Astrocyte of the spinal cord (primary cell): Measurements from ENCODE around the gene ARHGAP45.
A peak's percentile ranks its signal among the peaks of the same experiment; 100 is the strongest.

Source experiments
- DNase-seq: peaks from one replicate; pipeline ENCODE4 v3.0.0; 2011; ENCODE audit warnings: low read depth, low spot score
- H3K4me3 ChIP-seq: 2 replicates; pipeline ENCODE4 v1.5.1; 2011; ENCODE audit warnings: low read depth, mild to moderate bottlenecking, low read length, moderate library complexity
- in situ Hi-C: cut with HindIII; loops from 2 replicates; pipeline ENCODE4 v1.10.0; 2017; ENCODE audit warnings: low sequenced_read_pairs
- TF ChIP-seq, protein P1 (sequence below): IDR thresholded peaks from 2 replicates; pipeline ENCODE4 v1.5.1; 2012; ENCODE audit warnings: low read depth, mild to moderate bottlenecking, low read length, inconsistent platforms

Gene ARHGAP45

DNA sequence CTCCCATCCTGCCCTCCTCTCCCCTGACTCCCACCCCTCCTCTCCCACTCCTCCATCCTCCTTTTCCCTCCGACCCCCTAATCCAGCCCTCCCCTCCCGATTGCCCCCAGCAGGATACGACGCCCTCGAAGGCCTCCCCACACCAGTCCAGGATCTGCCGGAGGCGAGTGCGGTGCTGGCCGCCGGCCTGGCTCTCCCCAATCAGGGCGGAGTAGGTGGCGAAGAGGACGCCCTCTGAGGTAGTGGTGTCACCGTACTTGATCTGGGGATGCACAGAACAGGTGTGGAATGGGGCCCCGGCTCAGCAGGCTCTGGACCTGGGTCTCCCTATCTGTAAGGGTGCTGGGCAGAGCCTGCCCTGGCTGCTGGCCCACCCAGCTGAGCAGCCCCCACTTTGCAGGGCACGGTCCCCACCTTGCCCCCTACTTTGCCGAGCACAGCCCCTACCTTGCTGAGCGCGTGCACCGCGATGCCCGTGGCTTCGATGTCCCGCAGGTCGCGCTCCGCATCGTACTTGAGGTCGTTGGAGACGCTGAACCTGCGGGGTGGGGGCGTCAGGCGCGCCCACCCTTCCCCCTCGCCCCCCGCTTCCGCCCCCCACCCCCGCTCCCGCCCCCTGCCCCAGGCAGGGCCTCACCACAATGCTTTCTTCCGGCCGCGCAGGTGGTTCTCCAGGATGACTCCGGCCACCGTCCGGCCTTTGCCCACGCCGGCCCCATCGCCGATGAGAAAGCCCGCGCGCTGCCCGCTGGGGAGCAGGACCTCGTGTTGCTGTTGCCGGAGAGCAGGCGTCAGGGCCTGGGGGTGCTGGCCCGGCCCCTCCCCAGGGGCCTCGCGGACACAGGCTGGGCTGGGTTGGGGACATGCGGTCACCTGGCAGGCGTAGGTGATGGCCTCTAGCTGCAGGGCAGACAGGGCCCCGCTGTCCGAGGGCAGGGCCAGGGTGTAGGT is 55.3 kb downstream of the ARHGAP45 start:
- TF ChIP-seq, protein P1, sequence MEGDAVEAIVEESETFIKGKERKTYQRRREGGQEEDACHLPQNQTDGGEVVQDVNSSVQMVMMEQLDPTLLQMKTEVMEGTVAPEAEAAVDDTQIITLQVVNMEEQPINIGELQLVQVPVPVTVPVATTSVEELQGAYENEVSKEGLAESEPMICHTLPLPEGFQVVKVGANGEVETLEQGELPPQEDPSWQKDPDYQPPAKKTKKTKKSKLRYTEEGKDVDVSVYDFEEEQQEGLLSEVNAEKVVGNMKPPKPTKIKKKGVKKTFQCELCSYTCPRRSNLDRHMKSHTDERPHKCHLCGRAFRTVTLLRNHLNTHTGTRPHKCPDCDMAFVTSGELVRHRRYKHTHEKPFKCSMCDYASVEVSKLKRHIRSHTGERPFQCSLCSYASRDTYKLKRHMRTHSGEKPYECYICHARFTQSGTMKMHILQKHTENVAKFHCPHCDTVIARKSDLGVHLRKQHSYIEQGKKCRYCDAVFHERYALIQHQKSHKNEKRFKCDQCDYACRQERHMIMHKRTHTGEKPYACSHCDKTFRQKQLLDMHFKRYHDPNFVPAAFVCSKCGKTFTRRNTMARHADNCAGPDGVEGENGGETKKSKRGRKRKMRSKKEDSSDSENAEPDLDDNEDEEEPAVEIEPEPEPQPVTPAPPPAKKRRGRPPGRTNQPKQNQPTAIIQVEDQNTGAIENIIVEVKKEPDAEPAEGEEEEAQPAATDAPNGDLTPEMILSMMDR: no peak
- no peak overlapping the region for H3K4me3 ChIP-seq
- in situ Hi-C loops: no loop called here
- no peak for DNase-seq

DNA sequence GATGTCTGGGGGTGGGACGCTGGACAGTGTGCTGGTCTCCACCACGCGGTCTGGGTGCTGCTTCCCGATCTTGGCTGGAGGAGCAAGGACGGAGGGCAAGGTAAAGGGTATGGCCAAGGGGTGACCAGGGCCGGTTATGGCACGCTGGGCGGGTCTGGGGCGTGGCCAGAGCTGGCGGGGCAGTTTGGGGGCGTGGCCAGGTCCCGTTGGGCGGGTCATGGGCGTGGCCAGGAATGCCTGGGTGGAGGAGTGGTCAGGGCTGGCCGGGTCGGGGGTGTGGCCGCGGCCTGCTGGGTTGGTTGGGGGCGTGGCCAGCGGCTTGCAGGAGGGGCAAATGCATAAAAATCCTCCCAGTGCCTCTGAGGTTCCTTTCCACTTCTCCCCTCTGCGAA is 56.0 kb downstream of the ARHGAP45 start:
- in situ Hi-C loops: no loop called here
- DNase-seq: peak; percentile 74
- TF ChIP-seq, protein P1: no peak
- no peak overlapping the region for H3K4me3 ChIP-seq

DNA sequence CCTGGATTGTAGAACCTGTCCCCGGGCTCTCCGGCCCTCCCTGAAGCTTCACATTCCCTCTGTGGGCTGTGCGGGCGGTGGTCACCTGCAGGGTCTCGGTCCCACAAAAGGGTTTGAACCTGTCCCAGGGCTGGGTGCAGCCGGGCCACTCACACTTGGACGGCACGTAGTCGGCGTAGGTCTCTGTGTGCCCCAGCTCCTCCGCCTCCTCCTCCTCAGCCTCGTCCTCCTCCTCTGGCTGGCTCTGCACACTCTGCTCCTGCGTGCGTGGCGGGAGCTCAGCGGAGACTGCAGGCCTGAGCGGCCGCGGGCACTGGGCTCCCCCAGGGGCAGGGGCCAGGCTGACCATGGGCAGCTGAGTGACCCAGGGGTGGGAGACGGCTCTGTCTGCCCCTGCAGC is 56.4 kb downstream of the ARHGAP45 start:
- in situ Hi-C loops: no loop called here
- DNase-seq: no peak
- H3K4me3 ChIP-seq: no peak overlapping the region
- TF ChIP-seq, protein P1: no peak

DNA sequence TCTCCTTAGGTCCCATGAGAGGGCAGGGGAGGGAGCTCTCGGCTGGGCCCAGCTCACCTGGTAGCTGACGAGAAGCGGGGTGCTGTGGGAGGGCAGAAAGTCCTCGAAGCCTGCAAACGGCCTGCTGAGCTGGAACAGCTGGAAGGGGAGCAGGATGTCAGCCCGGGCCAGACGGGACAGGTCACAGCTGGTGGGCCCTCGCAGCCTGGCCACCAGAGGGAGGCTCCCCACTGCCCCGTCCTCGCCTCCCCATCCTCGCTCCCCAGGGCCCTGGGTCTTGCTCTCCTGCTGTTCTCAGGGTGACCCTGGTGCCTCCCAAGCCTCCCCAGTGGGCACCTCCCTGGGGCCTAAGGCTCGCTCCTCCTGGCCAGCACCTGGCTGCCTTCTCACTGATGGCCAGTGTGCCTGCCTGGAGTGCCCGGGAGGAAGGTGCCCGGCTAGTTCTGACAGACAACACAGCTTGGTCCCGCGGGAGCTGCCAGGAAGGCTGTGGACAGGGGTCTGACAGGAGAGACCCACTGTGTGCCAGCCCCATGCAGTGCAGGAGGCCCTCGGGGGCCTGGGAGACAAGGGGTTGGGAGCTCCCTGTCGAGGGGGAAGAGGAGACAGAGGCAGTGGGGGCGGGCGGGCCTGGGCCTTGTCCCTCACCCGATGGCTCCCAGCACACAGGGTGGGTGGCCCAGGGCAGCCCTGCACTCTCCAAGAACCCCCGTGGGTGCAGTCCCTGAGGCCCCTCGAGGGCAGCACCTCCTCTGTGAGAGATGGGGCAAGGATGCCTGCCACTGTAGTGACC is 57.1 kb downstream of the ARHGAP45 start:
- TF ChIP-seq, protein P1: peak; percentile 5
- in situ Hi-C loops: no loop called here
- H3K4me3 ChIP-seq: no peak overlapping the region
- DNase-seq: no peak

DNA sequence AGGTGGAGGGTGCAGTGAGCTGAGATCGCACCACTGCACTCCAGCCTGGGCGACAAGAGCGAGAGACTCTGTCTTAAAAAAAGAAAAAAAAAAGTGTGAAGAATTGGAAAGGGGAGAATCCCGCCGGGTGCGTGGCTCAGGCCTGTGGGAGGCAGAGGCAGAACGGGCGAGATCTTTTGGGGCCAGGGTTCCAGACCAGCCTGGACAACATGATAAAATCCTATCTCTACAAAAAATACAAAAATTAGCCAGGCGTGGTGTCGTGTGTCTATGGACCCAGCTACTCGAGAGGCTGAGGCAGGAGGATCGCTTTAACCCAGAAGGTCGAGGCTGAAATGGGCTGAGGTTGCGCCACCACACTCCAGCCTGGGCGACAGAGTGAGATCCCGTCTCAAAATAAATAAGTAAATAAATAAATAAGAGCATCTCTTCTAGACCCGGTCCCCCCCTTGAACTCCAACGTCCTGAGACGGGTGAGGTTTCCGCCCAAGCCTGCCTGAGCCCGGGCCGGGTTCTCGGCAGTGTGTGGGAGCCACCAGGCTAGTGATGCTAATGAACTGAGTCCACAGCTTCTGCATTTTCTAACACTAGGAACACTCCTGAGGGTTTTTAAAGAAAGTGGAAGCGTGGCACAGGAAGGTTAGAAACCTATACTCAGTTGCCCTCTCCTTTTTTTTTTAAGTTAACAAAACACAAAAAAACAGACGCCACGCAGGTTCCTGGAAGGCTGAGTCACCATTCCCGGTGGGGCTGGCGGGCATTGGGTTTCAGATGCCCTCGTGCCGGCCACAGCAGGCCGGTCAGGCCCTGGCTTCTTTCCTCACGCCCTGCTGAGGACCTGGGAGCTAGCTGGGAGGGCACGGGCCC is 58.9 kb downstream of the ARHGAP45 start:
- DNase-seq: peak; percentile 77
- TF ChIP-seq, protein P1: no peak
- H3K4me3 ChIP-seq: no peak overlapping the region
- in situ Hi-C loops: no loop called here
